A549 (cell line): ENCODE data around the gene RAB9A. TPM values are rescaled to one million over a fixed set of nuclear protein-coding genes. Genes with fewer than 3 reads are reported as not detected.

Source experiments
- ATAC-seq, 2 experiments: fragments of 200-7000 bp in 1 of 2; fragments of >200 bp in 1 of 2; cut with Nextera tagmentation in 1 of 2; cut with Tn5 transposase in 1 of 2; 3 replicates each; pipeline versions ENCODE4 v1.8.0 to v1.9.1; 2018 to 2020; ENCODE audit warnings: mild to moderate bottlenecking in 1 of 2, moderate library complexity in 1 of 2
- CTCF ChIA-PET: fragments of 300-600 bp; sonication (Branson Sonifier 250); formaldehyde crosslinking; extraction: SDS; loops from one replicate; lab custom pipeline; 2021; ENCODE audit warnings: antibody characterized with exemption, inconsistent platforms; lab: Yijun Ruan, JAX
- POLR2A ChIA-PET: fragments of 350-600 bp; formaldehyde crosslinking; extraction: SDS; loops from one replicate; lab custom pipeline; 2021; ENCODE audit warnings: antibody characterized with exemption, inconsistent platforms; lab: Yijun Ruan, JAX
- DNase-seq, 2 experiments: peaks; one replicate each; pipeline versions ENCODE4 v3.0.0 to v3.0.0-alpha.2; 2011 to 2016; ENCODE audit warnings: low read depth in 1 of 2, low spot score in 1 of 2
- FAIRE-seq: peaks from 2 replicates; lab custom pipeline; 2011; peaks lifted over from hg19 to GRCh38; lab: Jason Lieb, UNC
- H3K27ac ChIP-seq, 2 experiments: fragments of >200 bp; sonication (Bioruptor Twin); formaldehyde crosslinking; 3 replicates each; pipeline ENCODE4 v1.5.1; 2016 to 2017
- H3K4me1 ChIP-seq: fragments of >200 bp; sonication (Bioruptor Twin); formaldehyde crosslinking; 3 replicates; pipeline ENCODE4 v1.6.1; 2016
- H3K4me2 ChIP-seq: fragments of >200 bp; sonication (Bioruptor Twin); formaldehyde crosslinking; 3 replicates; pipeline ENCODE4 v1.6.1; 2016
- H3K4me3 ChIP-seq: fragments of >200 bp; sonication (Bioruptor Twin); formaldehyde crosslinking; 3 replicates; pipeline ENCODE4 v1.5.1; 2016
- H3K9me3 ChIP-seq: fragments of >200 bp; sonication (Bioruptor Twin); formaldehyde crosslinking; 3 replicates; pipeline ENCODE4 v1.6.1; 2016
- CEBPB ChIP-seq, 2 experiments: fragments of >200 bp in 1 of 2; sonication (Bioruptor Twin) in 1 of 2; formaldehyde crosslinking in 1 of 2; IDR thresholded peaks; 2 replicates each; pipeline ENCODE4 v1.6.1; 2012 to 2016
- CTCF ChIP-seq: fragments of >200 bp; sonication (Bioruptor Twin); formaldehyde crosslinking; IDR thresholded peaks from 3 replicates; pipeline ENCODE4 v1.5.1; 2016
- ESRRA ChIP-seq: fragments of 150-350 bp; IDR thresholded peaks from 2 replicates; pipeline ENCODE4 v1.6.1; 2014; ENCODE audit warnings: mild to moderate bottlenecking, low read length, borderline replicate concordance
- FOXS1 ChIP-seq: fragments of 250-450 bp; sonication (Bioruptor Pico); IDR thresholded peaks from 2 replicates; pipeline ENCODE4 v1.5.0; 2020; ENCODE audit warnings: mild to moderate bottlenecking, moderate library complexity
- HDAC2 ChIP-seq: fragments of 200-600 bp; sonication (generic); IDR thresholded peaks from 2 replicates; pipeline ENCODE4 v1.6.1; 2016
- HES2 ChIP-seq: fragments of >200 bp; sonication (Bioruptor Twin); formaldehyde crosslinking; IDR thresholded peaks from 2 replicates; pipeline ENCODE4 v1.6.1; 2016
- HOXB5 ChIP-seq: fragments of 250-450 bp; sonication (Bioruptor Pico); IDR thresholded peaks from 2 replicates; pipeline ENCODE4 v1.5.0; 2020; ENCODE audit warnings: mild to moderate bottlenecking, moderate library complexity
- KDM1A ChIP-seq: fragments of 200-600 bp; sonication (generic); IDR thresholded peaks from 2 replicates; pipeline ENCODE4 v1.6.1; 2016; ENCODE audit warnings: low read depth, mild to moderate bottlenecking
- KDM5A ChIP-seq: fragments of 200-600 bp; sonication (generic); IDR thresholded peaks from 2 replicates; pipeline ENCODE4 v1.6.1; 2016; ENCODE audit warnings: antibody characterized with exemption, mild to moderate bottlenecking
- MAFK ChIP-seq: fragments of 450-650 bp; IDR thresholded peaks from 2 replicates; pipeline ENCODE4 v1.6.1; 2014; ENCODE audit not compliant: partially characterized antibody
- PHF8 ChIP-seq: fragments of 200-600 bp; sonication (generic); IDR thresholded peaks from 2 replicates; pipeline ENCODE4 v1.6.1; 2016; ENCODE audit warnings: low read depth, mild to moderate bottlenecking, antibody characterized with exemption, moderate library complexity, borderline replicate concordance
- RCOR1 ChIP-seq: fragments of 150-350 bp; IDR thresholded peaks from 2 replicates; pipeline ENCODE4 v1.6.1; 2014; ENCODE audit warnings: antibody characterized with exemption, low read length, low read depth
- REST ChIP-seq: fragments of 200-600 bp; sonication (generic); IDR thresholded peaks from 2 replicates; pipeline ENCODE4 v1.6.1; 2016; ENCODE audit warnings: antibody characterized with exemption, mild to moderate bottlenecking, moderate library complexity
- RFX5 ChIP-seq: fragments of 450-650 bp; IDR thresholded peaks from 2 replicates; pipeline ENCODE4 v1.7.1; 2014; ENCODE audit warnings: antibody characterized with exemption, mild to moderate bottlenecking, moderate library complexity
- RNF2 ChIP-seq: fragments of 200-600 bp; sonication (generic); IDR thresholded peaks from 2 replicates; pipeline ENCODE4 v1.6.1; 2016; ENCODE audit warnings: low read depth, mild to moderate bottlenecking, antibody characterized with exemption, moderate library complexity, borderline replicate concordance
- ZNF302 ChIP-seq: fragments of 250-450 bp; sonication (Bioruptor Pico); IDR thresholded peaks from 2 replicates; pipeline ENCODE4 v1.9.0; 2021; ENCODE audit warnings: inconsistent platforms, mild to moderate bottlenecking, moderate library complexity
- WGBS: methylation state at CpG from one replicate; pipeline ENCODE4 v1.1.6; 2017; ENCODE audit errors: missing lambda C conversion rate; 5-methylcytosine and 5-hydroxymethylcytosine counted together
- polyA plus RNA-seq, 4 experiments: library from polyadenylated mRNA; depleted of rRNA in 3 of 4; stranded (reverse); fragments of >200 nt; fragmentation: RNase III in 1 of 4; extraction: RNeasy Plus Mini Kit Qiagen cat#74134 plus additional on column Dnase treatment in 1 of 4; gene quantifications; 2 replicates in 3 of 4; 3 replicates in 1 of 4; pipeline ENCODE4 v1.2.3, GENCODE V29; 2011 to 2017
- TF ChIP-seq, protein P1 (sequence below): fragments of 450-650 bp; IDR thresholded peaks from 2 replicates; pipeline ENCODE4 v1.6.1; 2014; ENCODE audit warnings: antibody characterized with exemption
- TF ChIP-seq, protein P2 (sequence below): IDR thresholded peaks from 2 replicates; pipeline ENCODE4 v1.6.1; 2012
- TF ChIP-seq, protein P3 (sequence below): fragments of >200 bp; sonication (Bioruptor Twin); formaldehyde crosslinking; IDR thresholded peaks from 3 replicates; pipeline ENCODE4 v1.6.1; 2016

RAB9A gene
- polyA plus RNA-seq, 2 of the 4 experiments (the other 2 are of a cell fraction): 26.0 to 39.0 TPM

DNA sequence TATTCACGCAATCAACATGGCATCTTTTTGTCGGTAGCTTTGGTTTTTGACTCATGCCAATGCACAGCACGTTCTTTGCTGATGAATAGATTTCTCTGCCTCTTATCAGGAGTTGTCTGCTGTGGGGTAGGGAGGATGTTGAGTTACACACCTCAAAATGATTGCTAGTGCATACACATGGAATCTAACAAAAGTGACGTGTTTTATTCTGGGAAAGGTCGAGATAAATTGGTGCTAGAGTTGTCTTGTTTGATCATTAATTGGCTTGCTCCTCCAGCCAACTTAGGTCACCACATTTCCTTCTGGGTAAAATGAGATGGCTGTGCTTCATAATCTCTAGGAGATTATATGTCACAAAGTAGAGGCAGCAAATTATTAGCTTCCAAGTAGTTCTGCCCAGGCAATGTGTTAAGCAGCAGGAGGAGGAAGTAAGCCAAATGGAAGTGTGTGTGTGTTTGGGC, 3.9 kb downstream of the RAB9A start (continued):
- TF ChIP-seq HES2: no peak
- TF ChIP-seq, protein P1, sequence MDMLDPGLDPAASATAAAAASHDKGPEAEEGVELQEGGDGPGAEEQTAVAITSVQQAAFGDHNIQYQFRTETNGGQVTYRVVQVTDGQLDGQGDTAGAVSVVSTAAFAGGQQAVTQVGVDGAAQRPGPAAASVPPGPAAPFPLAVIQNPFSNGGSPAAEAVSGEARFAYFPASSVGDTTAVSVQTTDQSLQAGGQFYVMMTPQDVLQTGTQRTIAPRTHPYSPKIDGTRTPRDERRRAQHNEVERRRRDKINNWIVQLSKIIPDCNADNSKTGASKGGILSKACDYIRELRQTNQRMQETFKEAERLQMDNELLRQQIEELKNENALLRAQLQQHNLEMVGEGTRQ: no peak
- TF ChIP-seq CEBPB (IDR thresholded peaks at IDR 0.05): no peak

GRCh38 chrX:13693341-13693961, 4.5 kb downstream of the RAB9A start:
- ATAC-seq (no peak), FAIRE-seq (peak; percentile 49), DNase-seq (no peak)
- WGBS: 38% methylated on average over 7 of the region's 7 CpGs
- ChIA-PET CTCF (interaction anchor here (1.0 kb wide), 1 partner anchor 41 kb away, joined by 3 read pairs; the partner anchor contains the start of genes OFD1 and TRAPPC2), POLR2A (no interaction called here)
- H3K27ac ChIP-seq: peak overlapping the region in 1 of 2 experiments; percentile 30; a peak in 2 of 6 replicates
- no peaks in the 10 kb centered on the region for H3K9me3 ChIP-seq
- peak overlapping the region; percentile 95 for H3K4me2 ChIP-seq
- H3K4me3 ChIP-seq: no peak overlapping the region
- no peak for TF ChIP-seq ESRRA
- no peak for TF ChIP-seq KDM5A
- TF ChIP-seq RCOR1: no peak
- TF ChIP-seq, protein P2, sequence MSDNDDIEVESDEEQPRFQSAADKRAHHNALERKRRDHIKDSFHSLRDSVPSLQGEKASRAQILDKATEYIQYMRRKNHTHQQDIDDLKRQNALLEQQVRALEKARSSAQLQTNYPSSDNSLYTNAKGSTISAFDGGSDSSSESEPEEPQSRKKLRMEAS: no peak
- no peak for TF ChIP-seq RFX5
- TF ChIP-seq ZNF302 (CRISPR knock-in tag): no peak
- no peak for TF ChIP-seq RNF2
- TF ChIP-seq KDM1A: no peak
- no peak for TF ChIP-seq FOXS1 (CRISPR knock-in tag)
- no peak for TF ChIP-seq REST
- TF ChIP-seq PHF8: no peak
- H3K4me1 ChIP-seq: peaks cover 44% of the 10 kb centered on the region

- Histone ChIP-seq H3K4me1 (peaks cover 47% of the 10 kb centered on the region), H3K27ac (no peak overlapping the region), H3K4me3 (no peak overlapping the region), H3K4me2 (peak overlapping the region; percentile 95; the same call in 1 of the 3 replicates), H3K9me3 (no peaks in the 10 kb centered on the region)
- 93% methylated on average over 2 of the region's 2 CpGs for WGBS
- ChIA-PET CTCF (interaction anchor here (1.0 kb wide), 1 partner anchor 49 kb away, joined by 4 read pairs; no protein-coding TSS in a partner anchor), POLR2A (no interaction called here)
- DNase-seq (no peak), FAIRE-seq (no peak), ATAC-seq (no peak)
- TF ChIP-seq MAFK (no peak), HDAC2 (no peak), CTCF (no peak), HOXB5 (CRISPR knock-in tag) (no peak), FOXS1 (CRISPR knock-in tag) (no peak)
- TF ChIP-seq, protein P3, sequence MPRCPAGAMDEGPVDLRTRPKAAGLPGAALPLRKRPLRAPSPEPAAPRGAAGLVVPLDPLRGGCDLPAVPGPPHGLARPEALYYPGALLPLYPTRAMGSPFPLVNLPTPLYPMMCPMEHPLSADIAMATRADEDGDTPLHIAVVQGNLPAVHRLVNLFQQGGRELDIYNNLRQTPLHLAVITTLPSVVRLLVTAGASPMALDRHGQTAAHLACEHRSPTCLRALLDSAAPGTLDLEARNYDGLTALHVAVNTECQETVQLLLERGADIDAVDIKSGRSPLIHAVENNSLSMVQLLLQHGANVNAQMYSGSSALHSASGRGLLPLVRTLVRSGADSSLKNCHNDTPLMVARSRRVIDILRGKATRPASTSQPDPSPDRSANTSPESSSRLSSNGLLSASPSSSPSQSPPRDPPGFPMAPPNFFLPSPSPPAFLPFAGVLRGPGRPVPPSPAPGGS: no peak
Observed at GRCh38 chrX:13694359-13694758, 5.4 kb downstream of the RAB9A start.
